GM11168 (cell line): Measurements from ENCODE around the gene SFXN5.
"Not testable (repeated sequence)": the region's sequence is repeated elsewhere in the genome, so short reads cannot be mapped to it uniquely, and the experiment has no call there.

Experiments
- in situ Hi-C: fragments of 300-500 bp; cut with MboI; formaldehyde crosslinking; loops from one replicate; pipeline ENCODE4 v1.12.0; 2022; ENCODE audit warnings: low sequenced_read_pairs; ENCODE audit not compliant: unreplicated experiment

Gene SFXN5

DNA sequence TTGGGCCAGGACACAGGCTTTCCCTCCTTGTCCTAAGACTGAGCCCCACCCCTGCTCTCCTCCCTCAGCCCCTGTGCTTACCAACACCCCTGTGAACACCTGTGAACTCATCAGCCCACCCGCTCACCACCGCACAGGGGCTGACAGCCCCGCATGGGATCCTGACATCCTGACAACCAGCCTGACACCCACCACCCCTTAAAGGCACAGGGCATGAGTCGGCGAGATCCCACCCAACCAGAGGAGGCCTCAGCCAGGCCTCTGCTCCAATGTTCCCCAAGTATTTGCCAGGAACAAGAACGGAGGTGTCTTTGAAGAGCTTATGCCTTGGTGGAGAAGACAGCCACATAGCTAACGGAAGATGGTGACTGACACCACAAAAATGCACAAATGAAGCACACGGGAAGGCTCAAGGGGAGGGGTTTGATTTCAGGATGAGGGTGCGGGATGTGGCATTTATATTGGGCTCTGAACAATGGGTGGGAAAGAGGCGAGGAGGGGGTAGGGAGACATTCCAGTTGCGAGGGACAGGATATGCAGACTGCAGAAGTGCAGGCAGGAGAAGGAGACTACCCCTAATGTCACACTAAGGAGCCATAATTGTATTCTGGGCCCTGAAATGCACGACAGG lies 30.2 kb upstream of the SFXN5 start:
- in situ Hi-C loops: loop anchor here (5.0 kb wide), 1 partner anchor 76 kb away; no protein-coding TSS in a partner anchor

DNA sequence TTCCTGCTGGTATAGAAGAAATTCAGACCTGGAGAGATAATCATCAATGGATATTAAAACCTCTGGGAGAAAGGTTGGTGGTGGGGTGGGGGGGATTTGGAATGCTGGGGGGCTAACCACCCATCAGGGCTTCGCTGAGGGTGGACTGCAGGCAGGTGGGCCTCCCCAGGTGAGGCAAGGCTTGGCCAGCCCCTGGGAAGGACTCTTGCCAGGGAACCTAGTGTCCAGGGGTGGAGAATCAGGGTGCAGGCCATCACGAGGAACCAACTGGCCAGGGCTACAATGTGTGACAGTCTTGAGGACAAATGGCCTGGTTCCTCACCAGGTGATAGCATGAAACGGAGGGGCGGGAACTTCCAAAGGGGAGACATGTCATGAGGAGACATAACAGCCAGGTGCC lies 29.4 kb upstream of the SFXN5 start:
- in situ Hi-C loops: loop anchor here (5.0 kb wide), 1 partner anchor 76 kb away; no protein-coding TSS in a partner anchor

DNA sequence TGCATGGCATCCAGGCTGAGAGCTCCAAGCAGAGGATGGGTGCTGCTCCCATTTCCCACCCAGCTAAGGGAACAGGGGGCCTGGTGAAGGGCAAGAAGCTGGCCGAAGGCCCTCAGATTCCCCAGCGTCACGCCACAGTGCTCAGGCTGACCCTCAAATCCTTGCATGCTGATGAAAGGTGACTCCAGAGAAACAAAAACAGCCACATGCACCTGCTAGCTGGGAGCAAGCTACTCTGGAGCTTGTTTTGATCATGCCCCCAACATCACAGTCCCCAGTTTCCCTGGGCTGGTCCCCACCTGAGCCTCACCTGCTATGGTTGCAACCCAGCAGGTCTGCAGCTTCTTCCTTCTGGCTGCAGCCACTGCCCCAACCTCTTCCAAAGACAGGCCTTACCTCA lies 28.0 kb upstream of the SFXN5 start:
- in situ Hi-C loops: no loop called here

DNA sequence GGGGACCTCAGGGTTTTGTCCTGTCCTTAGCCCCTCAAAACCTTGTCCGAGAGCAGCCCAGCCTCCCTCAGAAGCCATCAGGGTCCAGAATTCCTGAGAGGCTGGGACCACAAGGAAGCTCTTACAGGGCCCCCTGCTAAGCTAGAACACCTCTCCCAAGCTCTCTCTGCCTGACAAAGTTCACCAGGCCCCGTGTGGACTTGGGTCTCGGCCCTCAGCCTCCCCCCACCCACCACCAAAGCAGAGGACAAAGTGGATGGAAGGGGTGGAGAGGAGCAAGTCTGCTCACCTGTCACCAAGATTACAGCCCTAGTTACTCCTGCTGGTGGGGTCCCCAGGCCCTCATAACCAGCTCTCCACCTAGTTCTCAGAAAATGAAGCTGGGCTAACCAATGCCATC lies 24.4 kb upstream of the SFXN5 start:
- in situ Hi-C loops: no loop called here

DNA sequence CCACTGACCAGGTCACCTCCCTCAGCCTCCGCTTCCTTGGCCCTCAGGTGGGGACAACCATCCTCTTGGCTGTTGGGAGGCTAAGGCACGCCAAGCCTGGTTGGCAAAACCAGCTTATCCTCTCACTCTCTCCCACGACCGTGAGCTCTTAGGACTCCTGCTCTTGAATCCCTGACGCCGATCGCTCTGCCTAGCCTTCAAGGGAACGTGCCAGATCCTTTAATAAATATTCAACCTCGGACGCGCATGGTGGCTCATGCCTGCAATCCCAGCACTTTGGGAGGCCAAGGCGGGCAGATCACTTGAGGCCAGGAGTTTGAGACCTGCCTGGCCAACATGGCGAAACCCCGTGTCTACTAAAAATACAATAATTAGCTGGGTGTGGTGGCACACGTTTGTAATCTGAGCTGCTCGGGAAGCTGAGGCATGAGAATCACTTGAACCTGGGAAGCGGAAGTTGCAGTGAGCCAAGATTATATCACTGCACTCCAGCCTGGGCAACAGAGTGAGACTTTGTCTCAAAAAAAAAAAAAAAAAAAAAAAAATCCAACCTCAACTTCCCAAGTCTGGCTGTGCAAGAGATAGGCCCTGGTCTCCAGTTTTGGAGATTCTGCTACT lies 22.2 kb upstream of the SFXN5 start:
- in situ Hi-C loops: not testable (repeated sequence)

DNA sequence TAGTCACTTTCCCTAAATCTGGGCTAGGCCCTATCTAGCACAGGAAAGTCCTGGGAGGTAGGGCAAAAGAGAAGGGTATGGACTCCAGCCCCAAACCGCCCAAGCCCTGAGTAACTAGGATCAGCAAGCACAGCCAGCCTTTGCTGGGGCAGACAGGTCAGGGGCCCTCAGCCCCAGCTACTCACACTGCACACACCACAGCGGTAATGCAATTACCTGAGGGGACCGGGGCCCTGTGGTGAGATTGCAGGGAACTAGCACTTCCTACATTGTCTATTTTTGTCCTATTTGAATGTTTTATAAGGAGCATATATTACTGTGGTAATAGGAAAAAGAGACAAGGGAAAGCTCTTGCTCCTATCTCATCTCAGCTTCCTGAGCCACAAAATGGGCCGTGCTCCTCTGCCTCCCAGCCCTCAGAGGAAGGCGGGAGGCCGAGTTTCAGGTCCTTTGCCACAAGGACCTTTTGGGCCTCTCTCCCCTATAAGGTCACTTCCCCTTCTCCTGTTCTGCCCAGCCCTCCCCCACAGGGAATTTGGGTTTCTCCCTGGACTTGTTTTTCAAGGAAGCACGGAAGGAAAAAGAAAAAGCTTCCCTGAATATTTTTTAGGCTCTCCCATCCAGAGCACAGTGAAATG lies 20.8 kb upstream of the SFXN5 start:
- in situ Hi-C loops: no loop called here

DNA sequence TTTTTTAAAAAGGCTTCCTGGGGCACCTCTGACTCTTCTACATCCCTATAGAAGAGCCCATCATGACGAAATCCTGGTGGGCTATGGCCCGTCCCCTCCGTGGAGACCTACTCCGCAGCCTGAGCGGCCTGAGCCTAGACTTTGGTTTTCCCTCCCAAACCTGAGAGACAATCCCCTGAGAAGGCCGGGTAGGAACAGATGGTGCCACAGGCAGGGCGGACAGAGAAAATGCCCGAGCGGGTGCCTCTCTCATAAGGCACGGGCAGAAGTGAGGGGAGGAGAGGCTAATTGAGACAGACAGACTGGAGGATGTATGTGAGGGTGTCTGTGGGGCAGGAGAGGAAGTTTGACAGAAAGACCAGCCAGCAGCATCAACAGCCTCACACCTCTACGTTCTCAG lies 20.2 kb upstream of the SFXN5 start:
- in situ Hi-C loops: no loop called here

DNA sequence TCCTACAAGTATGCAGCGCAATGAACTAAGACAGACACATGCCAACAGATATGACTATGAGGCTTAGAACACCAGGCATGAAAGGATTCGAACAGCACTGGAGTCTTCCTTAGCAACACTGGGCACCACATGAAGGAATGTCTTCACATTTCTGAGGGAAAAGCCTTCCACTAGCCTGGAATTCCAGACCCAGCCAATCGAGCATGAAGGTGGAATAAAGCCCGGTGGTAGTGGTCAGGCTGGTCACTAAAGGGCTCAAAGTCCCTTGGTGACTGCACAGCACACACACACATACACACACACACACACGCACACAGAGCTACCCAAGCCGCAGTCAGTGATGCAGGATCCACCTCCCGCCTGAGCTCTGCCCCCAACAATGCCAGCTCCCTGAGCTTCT lies 19.7 kb upstream of the SFXN5 start:
- in situ Hi-C loops: no loop called here

DNA sequence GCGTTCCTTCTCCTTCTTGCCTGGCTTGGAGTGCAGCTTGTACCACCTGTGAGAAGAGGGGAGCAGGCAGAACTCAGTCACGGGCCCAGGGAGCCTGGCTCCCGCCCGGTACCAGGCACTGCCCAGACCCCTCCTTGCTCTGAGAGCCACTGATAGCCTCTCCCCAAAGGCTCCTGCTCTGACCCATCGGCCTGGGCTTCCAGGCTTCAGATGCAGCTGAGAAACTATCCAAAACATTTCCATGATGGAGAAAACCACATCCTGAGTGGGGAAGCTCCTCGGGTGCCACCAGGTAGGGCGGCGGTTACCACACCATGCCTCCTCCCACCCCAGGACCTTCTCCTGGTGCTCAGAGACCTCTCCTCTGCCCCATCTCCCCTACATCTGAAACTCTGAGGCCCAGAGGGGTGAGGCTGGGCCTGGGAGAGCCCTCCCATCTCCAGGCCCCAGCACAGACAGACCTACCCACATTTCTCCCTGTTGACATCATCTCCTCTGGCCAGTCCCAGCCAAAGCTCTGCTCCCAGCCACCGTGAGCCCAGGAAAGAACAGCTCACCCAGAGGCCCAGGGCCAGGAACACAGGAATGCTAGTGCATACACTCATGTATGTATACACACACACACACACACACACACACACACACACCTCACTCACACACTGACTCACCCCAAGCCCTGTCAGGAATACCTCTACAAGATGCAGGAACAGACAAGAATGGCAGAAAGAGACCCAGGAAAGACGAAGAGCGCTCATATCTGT lies 17.9 kb upstream of the SFXN5 start:
- in situ Hi-C loops: no loop called here

DNA sequence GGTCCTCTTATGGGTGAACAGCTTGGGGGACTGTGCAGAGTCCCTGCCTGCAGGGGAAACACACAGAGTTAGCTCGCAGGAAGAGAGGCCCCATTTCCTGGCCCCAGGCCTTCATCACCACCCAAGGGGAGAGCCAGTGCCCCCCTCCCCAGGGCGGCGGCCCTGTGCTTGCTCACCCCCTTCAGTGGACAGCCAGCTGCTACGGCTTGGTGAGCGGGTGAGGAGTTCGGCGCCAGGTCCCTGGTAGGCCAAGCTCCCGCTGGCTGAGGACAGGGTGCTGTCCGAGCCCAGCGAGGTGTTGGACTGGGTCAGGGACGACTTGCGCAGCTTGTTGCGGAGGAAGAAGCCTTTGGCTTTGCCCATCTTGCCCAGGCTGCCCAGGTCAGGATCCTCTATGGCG lies 17.2 kb upstream of the SFXN5 start:
- in situ Hi-C loops: no loop called here

DNA sequence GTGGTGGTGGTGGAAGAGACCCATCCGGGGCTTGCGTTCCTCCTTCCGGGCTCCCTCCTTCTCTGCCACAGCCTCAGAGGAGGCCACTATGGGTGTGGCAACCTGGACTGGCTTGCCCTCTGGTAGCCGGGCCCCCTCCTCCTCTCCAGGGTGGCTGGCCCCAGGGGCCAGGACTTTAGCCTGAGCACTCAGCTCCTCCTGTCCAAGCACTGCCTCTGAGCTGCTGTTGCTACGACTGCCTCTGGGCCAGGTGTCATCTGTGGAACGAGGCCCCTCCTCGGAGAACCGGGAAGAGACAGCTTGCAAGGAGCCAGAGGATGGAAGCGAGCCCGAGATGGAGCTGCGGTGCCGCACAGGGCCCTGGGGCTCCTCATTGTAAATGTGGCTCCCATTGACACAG lies 16.7 kb upstream of the SFXN5 start:
- in situ Hi-C loops: no loop called here

DNA sequence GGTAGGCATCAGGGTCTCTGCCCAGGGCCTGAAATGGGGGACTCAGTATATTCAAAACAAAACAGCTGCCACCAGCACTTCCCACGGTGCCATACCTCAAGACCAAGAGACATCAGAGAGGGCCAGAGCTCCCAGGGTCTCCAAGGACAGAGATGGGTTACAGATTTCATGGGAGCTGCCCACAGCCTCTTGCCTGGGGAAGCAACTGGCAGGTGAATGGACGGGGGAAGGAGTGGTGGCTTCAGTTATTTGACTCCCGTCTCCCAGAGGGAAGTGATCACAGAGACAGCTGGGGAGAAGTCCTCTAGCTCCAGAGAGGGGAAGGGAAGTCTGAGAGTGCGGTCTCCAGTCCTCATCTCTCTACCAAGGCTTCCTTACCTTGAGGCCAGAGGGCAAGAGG lies 15.8 kb upstream of the SFXN5 start:
- in situ Hi-C loops: no loop called here

DNA sequence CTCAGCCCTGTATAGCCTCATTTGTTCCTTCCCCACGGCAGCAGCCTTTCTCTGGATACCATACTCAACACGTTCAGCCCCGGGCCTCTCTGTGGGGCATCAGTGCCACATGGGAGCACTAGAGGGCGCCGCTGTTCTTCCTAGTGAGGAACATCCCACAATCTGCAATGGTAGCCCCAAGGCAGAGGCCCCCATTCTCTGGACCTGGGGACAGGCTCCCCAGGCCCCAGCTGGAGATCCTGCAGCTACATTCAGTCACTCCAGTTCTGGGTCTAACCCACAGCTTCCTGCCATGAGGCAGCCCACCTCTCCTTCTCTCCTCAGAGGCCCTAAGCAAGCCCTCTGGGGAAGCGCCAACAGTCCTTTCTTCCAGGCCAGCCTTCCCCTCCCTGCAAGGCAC lies 14.2 kb upstream of the SFXN5 start:
- in situ Hi-C loops: no loop called here

DNA sequence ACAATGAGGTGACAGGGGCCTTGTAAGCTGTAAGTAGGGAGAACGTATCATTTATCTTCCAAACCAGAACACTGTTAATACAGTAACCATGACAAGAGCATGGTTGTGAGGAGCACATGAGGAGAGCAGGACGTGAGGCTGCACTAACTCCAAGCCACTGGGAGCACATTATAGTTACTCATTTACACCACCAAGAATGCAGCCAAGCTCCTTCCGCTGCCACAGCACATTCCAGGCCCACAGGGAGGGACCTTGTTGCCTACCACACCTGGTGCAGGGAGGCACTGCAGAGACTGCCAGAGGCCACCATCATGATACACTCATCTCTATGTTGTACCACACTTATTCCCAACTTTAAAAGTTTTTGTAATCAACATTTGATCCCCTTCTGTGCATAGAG lies 13.5 kb upstream of the SFXN5 start:
- in situ Hi-C loops: no loop called here

DNA sequence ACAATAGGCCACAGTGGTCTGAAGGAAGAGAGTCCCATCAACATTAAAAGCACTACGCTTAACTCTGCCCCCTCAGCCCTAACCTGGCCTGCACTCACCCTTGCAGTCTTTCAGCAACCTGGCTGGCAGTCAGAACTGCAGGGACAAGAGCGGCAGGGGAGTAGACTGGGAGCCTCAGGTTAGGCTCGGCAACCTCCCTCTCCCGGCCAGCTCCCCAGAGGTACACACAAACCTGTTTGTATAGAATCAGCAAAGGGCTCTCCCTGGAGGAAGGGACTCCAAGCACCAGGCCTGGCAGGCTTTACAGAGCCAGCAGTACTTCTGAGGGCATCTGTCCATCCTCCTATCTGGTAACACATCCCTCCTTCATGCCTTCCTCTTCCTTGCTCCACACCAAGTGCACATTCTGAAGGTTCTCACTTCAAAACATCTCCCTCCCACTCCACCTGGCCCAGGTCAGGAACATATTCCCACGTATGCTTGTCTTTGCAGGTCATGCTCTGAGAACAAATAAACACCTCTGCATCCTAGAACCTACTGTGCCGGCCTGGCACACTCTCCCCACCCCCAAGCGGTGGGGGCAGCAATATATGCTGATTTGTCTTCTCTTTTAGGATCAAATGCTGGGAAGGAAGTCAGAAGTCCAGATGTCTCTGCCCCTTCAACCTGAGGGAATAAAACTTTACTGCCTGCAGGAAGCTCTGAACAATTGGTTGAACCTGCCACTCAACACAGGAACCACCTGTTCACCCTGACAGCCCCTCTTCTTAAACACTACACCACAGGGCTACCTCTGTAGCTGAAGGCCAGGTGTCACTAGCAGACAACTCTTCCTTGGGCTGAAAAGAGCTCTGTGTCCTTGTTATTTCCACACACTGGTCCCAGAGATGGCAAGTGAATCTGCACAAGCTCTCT lies 12.6 kb upstream of the SFXN5 start:
- in situ Hi-C loops: no loop called here

DNA sequence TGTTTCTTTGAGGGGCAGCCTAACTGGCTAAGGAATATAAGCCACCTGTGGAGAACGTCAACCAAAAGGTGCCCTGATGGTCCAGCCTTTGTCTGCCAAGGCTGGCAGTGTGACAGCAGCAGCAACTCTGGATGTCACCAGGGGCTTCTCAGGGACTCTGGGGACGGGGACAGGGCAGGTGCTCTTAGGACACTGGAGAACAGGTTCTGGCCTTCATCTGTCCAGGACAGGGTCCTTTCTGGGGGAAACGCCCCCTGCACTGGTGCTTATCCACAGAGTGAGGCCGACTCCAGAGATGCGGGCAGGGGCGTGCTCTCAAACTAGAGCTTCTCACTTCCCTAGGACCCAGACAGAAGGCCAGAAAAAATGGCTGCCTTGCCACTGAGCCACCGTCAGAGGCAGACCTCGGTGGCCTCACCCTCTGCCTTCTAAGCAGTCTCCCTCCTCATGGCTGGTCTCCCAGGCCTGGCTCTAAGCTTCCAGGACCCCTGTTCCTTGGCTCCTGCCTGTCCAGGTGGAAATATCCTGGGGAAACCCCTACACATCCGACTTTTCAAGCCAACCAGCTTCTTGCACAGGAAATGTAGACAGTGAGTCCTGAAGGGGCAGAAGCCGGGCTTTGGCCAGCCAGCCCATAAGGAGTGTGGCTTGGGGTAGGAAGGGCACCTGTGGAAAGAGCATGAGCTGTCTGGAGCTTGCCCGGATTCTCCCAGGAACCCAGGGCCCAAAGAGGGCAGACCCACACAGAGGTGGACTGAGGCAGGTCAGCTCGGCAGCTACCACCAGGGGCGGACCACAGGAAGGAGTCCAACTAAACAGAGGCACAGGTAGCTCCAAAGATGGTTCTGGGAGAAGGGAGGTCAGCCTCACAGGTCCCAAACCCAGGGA lies 11.3 kb upstream of the SFXN5 start:
- in situ Hi-C loops: no loop called here

DNA sequence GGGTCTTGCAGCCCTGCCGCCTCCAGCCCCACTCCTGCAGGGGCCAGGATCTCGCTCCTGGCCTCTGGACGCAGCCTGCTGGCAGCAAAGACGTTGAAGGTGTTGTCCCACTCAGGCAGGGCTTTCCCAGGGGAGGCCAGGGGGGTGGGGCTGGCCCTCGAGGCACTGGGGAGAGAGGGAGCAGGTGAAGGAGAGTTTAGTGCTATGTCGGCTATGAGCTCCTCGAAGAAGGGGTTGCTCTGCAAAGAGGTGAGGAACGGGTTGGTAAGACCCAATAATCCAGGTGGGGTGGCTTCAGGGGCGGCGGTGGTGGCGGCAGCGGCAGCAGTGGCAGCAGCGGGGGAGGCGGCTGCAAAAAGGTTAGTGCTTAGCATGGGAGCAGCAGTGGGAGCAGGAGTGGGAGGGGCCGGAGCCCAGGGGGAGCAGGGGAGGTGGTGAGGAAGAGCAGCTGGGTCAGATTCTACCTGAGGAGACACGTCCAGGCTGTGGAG lies 9.7 kb upstream of the SFXN5 start:
- in situ Hi-C loops: no loop called here

DNA sequence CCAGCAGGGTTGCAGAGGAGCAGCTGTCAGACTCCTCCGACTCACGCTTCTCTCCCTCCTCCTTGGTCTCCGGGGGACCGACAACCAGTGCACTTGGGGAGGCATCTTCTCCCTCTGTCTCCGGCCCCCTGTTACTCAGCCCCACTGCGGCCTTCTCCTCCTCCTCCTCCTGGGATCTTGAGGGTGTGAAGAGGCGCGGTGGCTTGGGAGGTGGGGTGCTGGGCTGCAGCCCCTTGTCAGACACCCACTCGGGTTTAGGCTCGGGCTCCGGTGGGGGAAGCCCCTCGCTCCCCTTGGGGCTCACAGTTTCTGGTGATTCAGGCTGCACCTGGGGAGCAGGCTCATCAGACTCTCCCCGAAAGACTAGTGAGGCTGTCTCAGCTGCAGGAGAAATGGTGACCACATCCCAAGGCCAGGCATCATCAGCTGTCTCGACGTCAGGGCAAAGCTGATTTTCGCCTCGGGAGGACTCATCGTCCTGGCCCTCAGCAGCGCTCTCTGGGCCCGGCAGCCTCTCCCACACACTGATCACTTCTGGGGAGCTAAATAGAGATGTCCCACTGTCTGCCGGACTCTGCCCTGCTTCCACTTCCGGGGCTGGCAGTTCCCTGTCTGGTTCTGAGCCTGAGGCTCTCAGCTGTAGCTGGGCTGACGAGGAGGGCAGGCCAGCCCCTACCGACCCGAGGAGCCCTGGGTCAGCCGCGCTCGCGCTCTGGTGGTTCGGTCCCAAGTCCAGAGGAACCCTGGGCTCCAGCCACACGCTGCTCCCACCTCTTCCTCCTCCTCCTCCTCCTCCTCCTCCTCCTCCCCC lies 9.0 kb upstream of the SFXN5 start:
- in situ Hi-C loops: no loop called here
